A549 treated with Hydrocortisone at 1 μM for 4 hours (cell line): Measurements from ENCODE around the gene NUTF2. TPM values are rescaled to one million over a fixed set of nuclear protein-coding genes. Genes with fewer than 3 reads are reported as not detected.

Experiments used
- total RNA-seq: library from RNA; stranded (reverse); fragments of 200-300 nt; extraction: Qiagen RNA extraction; gene quantifications from 5 replicates; pipeline ENCODE4 v1.2.3, GENCODE V29; 2022

NUTF2 gene
- total RNA-seq, result 230 to 249 TPM (median 238 TPM) in 5 replicates

DNA sequence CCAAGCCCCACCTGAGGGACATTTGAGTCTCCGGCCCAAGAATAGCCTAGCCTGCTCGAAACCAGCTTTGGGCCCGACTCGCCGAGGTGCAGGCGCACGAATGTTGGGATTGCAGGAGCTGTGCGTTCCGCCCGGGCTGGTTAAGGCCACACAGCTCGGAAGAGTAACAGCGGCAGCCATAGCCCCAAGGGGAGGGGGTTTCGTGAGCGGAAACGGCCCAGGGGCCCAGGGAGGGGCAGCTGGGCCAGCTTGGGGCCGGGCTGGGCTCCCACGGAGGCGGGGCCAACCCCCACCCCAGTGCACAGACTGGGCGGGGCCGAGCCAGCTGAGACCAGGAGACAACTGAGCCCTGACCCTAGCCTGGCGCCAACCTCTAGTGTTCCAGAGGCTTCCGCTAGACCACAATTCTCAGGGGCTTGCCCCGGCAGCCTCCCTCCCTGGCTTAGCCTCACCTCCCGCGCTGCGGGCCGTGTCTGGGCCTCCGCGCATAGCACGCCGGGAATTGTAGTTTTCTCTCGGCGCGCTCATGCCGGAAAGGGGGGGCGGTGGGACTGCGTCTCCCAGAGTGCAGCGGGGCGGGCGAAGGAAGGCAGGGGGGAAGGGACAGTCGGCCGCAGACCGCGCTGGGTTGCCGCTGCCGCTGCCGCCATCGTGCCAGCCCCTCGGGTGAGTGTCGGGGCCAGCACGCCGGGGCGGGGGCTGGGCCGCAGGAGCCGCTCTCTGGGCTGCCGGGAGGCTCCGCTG lies at the start of gene NUTF2:
Gene NUTF2 (plus strand): TSS at position 614 of the 744 bp plus-strand sequence. CDS start 18,198 bp downstream, outside the sequence.

DNA sequence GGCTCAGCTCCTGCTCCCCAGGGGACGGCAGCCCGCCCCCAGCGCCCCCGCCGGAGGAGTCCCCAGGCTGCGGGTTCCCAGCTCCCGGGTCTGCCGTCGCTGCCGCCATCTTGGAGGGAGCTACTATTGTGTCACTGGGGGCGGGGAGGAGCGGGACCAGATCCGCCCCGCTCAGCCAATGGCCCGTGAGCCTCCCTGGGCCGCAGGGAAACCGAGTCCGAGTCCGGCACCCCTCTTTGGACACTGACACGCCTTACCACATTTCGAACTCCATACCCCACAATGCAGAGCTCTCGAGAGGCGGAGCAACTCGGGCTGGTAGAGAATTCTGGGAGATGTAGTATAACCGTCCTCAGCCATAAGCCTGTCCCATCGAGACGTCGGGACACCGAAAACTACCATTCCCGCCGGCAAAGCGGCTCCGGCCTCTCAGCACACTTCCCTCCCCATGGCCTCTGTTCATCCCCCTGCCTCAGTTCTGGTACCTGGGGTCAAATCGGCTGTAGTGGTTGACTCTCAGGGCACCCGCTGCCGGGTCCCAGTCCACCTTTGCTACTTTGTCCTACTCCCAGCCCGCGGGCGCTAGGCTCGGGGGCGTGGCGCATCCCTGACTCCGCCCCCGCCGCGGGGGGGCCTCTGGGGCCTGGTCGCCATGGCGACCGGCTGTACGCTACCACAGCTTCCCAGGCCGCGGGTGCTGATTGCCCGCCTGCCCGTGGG lies 40.1 kb upstream of the NUTF2 start, which contains the start of the genes RANBP10 and TSNAXIP1:
Gene RANBP10 (minus strand): TSS at position 133 of the 720 bp plus-strand sequence. CDS start 24 bp downstream, at position 109.
Gene TSNAXIP1 (plus strand): TSS at position 462 of the 720 bp plus-strand sequence. CDS start 261 bp downstream, outside the sequence.

DNA sequence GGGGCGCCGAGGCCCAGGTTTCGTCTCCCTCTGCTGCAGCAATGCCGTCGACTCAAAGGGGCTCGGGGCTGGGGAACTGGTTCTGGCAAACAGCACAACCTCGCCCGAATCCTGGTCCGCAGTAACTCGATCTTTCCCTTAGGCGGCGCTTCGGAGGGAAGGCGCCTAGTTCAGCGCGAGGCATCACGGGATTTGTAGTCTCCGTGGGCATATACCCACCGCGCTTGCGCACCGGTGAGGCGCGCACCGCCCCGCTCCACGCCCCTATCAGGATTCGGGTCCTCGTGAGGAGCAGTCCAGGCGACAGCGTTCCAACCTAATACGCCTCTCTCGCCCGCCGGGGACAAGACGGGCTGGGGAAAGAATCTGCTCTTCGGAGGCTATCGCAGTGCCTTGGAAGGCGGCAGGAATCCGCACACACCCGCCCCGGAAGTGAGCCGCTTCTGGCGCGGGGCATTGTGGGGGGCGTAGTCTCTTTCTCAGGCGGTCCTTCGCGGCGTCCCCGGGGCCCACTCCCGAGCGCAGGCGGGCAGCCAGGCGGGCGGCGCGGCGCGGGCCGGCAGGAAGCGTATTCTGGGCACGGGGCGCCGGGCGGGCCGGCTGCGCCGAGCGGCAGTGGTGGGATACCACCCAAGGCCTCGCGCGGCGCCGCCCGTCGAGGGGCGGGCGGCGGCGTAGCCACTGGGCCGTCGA lies 4.8 kb upstream of the NUTF2 start, which contains the start of gene THAP11:
Gene THAP11 (plus strand): TSS at position 505 of the 693 bp plus-strand sequence. CDS start 235 bp downstream, outside the sequence.

DNA sequence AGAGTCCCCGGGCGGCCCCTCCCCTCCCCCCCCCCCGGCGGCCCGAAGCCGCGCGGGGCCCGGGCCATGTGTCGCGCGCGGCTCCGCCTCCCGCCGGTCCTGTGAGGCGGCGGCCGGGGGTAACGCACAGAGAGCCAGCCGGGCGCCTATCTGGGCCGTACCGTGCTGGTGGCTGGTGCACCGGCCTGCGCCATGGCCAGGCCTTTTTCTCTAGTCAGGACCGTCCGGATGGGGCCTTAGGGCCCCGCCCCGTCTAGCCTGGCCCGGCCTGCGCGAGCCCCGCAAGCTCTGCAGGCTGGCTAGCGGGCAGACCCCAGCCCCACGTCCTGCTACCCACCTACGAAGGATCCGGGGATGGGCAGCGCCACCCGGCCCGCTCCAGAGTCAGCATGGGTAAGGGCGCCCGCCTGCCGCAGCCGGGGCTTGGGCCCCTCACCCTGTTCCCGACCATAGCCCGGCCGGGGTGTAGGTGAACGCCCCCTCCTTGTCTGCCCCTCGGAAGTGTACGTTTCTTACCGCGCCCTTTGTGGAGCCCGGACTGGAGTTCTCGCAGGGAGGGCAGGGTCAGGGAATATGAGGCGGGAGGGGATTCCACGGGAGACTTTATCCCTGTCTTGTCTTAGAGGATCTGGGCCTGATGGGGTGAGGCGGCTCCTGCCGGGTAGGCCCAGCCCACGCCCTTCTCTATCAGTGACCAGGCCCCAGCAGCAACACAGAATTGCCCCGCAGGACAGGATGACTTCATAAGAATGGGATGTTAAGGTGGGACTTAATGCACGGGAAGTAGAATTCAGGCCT lies 530 bp downstream of the NUTF2 start, which contains the start of gene CENPT:
Gene CENPT (minus strand): TSS at position 630 of the 798 bp plus-strand sequence. CDS start 13,834 bp downstream, outside the sequence.

DNA sequence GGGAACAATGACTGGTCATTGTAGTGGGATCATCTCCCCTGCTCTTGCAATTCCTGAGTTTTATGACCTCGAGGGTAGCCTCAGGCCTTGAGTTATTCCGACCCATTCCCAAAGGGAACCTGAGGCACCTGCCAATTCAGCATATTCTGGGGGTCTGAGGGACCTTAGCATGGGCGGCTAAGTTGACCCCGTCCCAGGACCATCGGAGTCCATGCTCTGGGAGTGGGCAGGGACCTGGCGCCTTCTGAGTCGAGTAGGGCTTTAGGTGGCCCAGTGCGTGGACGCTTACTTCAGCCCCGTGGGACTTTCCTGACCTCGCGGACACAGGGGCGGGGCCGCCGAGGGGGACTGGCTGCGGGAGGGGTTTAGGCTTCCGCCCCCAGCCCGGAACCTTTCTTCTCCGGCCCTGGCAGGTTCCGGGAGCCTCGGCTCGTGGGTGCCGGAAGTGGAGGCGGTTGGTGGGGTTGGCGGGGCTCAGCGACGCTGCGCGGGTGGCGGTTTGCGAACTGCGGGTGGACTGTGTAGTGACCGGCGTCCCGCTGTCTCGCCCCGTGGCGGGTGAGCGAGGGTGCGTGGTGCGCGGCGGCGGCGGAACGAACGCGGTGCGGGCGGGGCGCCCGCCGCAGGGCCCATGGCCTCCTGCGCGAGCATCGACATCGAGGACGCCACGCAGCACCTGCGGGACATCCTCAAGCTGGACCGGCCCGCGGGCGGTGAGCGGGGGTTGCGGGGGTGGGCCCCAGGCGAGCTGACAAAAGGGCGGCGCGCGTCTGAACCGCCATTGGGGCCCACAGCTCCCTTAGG lies 26.1 kb downstream of the NUTF2 start, which contains the start of gene EDC4:
Gene EDC4 (plus strand): TSS at position 422 of the 804 bp plus-strand sequence. CDS start 210 bp downstream, at position 632.

DNA sequence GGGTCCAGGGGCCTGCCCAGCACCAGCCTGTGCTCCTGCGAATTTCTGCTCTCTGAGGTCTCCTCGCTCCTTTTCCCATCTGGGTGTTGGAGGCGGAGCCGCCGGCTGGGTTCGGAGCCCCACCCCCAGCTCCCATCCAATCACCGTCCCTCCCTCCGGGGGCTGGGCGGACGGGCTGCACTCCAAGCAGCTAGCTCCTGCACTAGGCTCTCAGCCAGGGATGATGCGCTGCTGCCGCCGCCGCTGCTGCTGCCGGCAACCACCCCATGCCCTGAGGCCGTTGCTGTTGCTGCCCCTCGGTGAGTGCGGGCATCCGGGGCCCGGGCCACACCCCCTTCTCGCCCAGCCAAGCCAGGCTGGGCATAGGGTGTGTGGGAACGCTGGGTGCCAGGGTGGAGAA lies 38.0 kb downstream of the NUTF2 start, which contains the start of gene NRN1L:
Gene NRN1L (plus strand): TSS at position 202 of the 400 bp plus-strand sequence. CDS start 19 bp downstream, at position 221.

DNA sequence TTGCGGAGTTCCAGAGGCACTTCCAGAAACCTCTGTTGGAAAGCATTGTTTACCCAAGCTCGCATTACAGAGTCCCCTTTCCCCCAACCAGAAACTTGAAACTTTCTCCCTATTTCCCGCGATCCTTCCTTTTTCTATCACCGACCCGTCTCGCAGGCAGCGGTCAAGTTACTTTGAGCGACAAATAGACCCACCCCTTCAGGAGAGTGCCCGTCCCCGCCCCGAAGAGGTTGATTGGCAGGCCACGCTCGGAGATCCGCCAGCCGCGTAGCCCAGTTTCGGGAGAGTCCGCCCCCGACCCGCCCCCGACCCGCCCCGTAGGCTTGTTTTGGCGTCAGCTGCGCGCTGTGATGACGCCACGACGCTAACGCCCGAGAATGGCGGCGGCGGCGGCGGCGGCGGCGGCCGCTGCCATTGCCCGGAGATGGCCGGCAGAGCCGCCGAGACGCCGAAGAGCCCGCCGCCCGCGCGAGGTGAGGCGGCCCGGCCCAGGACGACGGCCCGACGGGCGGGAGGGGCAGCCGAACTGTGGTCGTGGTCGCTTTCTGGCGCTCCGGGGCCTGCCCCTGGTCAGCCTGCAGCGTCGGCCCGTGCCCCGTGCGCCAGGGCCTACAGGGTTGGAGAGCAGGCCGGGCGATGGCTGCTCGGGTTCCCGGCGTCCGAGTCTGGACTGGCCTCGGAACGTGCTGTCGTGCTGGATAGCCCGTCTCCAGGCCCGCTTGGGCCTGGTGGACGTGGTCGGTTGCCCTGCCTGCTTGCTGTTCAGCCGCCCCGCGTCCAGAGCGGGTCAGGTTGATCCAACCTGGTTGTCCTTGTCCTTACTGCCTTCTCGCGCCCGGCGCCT lies 46.4 kb downstream of the NUTF2 start, which contains the start of gene PSKH1:
Gene PSKH1 (plus strand): TSS at position 356 of the 844 bp plus-strand sequence. CDS start 15,496 bp downstream, outside the sequence.

Other genes starting within 250 kb of the NUTF2 start
- gene CARMIL2, start 201.8 kb upstream of the NUTF2 start, total RNA-seq, result 1.5 to 2.7 TPM (median 2.2 TPM) in 5 replicates
- gene ACD, start 186.7 kb upstream of the NUTF2 start, total RNA-seq, result 33.0 to 37.8 TPM (median 35.2 TPM) in 5 replicates
- 1.5 to 2.4 TPM (median 2.2 TPM) in 5 replicates for gene PARD6A, start 186.0 kb upstream of the NUTF2 start, total RNA-seq
- gene ENKD1, start 180.2 kb upstream of the NUTF2 start, total RNA-seq, result 6.6 to 12.8 TPM (median 11.7 TPM) in 5 replicates
- 0.05 to 0.13 TPM in 2 of 5 replicates, not detected in the others for gene C16orf86, start 180.1 kb upstream of the NUTF2 start, total RNA-seq
- 15.8 to 18.5 TPM (median 16.2 TPM) in 5 replicates for gene GFOD2, start 127.6 kb upstream of the NUTF2 start, total RNA-seq
- 8.2 to 9.6 TPM (median 8.8 TPM) in 5 replicates for gene RANBP10, start 40.4 kb upstream of the NUTF2 start, total RNA-seq
- gene TSNAXIP1, start 40.0 kb upstream of the NUTF2 start, total RNA-seq, result 0.31 to 0.78 TPM (median 0.48 TPM) in 5 replicates
- gene THAP11, start 4.6 kb upstream of the NUTF2 start, total RNA-seq, result 30.7 to 42.9 TPM (median 39.1 TPM) in 5 replicates
- 24.3 to 27.5 TPM (median 26.6 TPM) in 5 replicates for gene CENPT, start 760 bp downstream of the NUTF2 start, total RNA-seq
- 55.4 to 57.6 TPM (median 56.0 TPM) in 5 replicates for gene EDC4, start 26.1 kb downstream of the NUTF2 start, total RNA-seq
- 0.17 to 0.32 TPM (median 0.23 TPM) in 3 of 5 replicates, not detected in the others for gene NRN1L, start 38.0 kb downstream of the NUTF2 start, total RNA-seq
- gene PSKH1, start 46.3 kb downstream of the NUTF2 start, total RNA-seq, result 13.2 to 16.0 TPM (median 14.7 TPM) in 5 replicates
- gene CTRL, start 84.9 kb downstream of the NUTF2 start, total RNA-seq, result 1.1 to 2.0 TPM (median 1.5 TPM) in 5 replicates
- 35.7 to 57.9 TPM (median 49.6 TPM) in 5 replicates for gene PSMB10, start 89.9 kb downstream of the NUTF2 start, total RNA-seq
- 8.2 to 13.3 TPM (median 11.3 TPM) in 5 replicates for gene LCAT, start 97.2 kb downstream of the NUTF2 start, total RNA-seq
- gene SLC12A4, start 121.7 kb downstream of the NUTF2 start, total RNA-seq, result 26.4 to 33.2 TPM (median 30.0 TPM) in 5 replicates
- gene DPEP3, start 133.6 kb downstream of the NUTF2 start, total RNA-seq, result not detected in 5 replicates
- not detected in 5 replicates for gene DPEP2, start 152.6 kb downstream of the NUTF2 start, total RNA-seq
- gene DPEP2NB, start 169.0 kb downstream of the NUTF2 start, total RNA-seq, result not detected in 5 replicates
- gene DDX28, start 176.3 kb downstream of the NUTF2 start, total RNA-seq, result 18.4 to 21.0 TPM (median 20.7 TPM) in 5 replicates
- gene DUS2, start 176.4 kb downstream of the NUTF2 start, total RNA-seq, result 16.6 to 18.5 TPM (median 17.3 TPM) in 5 replicates
- 12.8 to 16.1 TPM (median 14.0 TPM) in 5 replicates for gene NFATC3, start 238.4 kb downstream of the NUTF2 start, total RNA-seq